Measurements from ENCODE around the gene HAT1.

GRCh38 chr2:171957061-171957460 is 34.8 kb downstream of the HAT1 start:
- TF ChIP-seq POLR2A (IDR thresholded peaks at IDR 0.05; ENCODE audit: low read depth, low read length) = no peak
- no peak for TF ChIP-seq TAF1 (IDR thresholded peaks at IDR 0.05; ENCODE audit: borderline replicate concordance, low read depth, low read length)

Data from GM12892 (cell line).